HCT116 (cell line): Measurements from ENCODE around the gene TRIM66. TPM values are rescaled to one million over a fixed set of nuclear protein-coding genes. Genes with fewer than 3 reads are reported as not detected.

Experiments used
- ATAC-seq: fragments of 200-7000 bp; cut with Tn5 transposase; 2 replicates; pipeline ENCODE4 v1.9.1; 2020; ENCODE audit warnings: mild to moderate bottlenecking, moderate library complexity
- BruUV-seq: library from RNA; stranded (reverse); fragments of 400-500 nt; replicated peaks from 2 replicates; lab custom pipeline; 2021; lab: Mats Ljungman, UMichigan
- CTCF ChIA-PET: fragments of 300-600 bp; sonication (Branson Sonifier 250); formaldehyde crosslinking; loops from one replicate; lab custom pipeline; 2021; ENCODE audit warnings: antibody characterized with exemption; lab: Charles Lee
- POLR2A ChIA-PET: fragments of 300-600, 350-600 bp; sonication (Branson Sonifier 250); formaldehyde crosslinking; loops from one replicate; lab custom pipeline; 2021; ENCODE audit warnings: antibody characterized with exemption; lab: Charles Lee
- RAD21 ChIA-PET, 2 experiments: fragments of 300-600 bp; sonication (Branson Sonifier 250); formaldehyde crosslinking; loops; one replicate each; lab custom pipeline; 2023; ENCODE audit warnings: low total read pairs in 2 of 2; ENCODE audit not compliant: uncharacterized antibody in 2 of 2, unreplicated experiment in 2 of 2, low non-redundant PET in 1 of 2; lab: Charles Lee
- DNase-seq: peaks from one replicate; pipeline ENCODE4 v3.0.0-alpha.2; 2010; ENCODE audit warnings: low read depth, low spot score
- H2AFZ ChIP-seq: fragments of 200-600 bp; shearing (Covaris generic), sonication (generic); 2 replicates; pipeline ENCODE4 v1.6.1; 2017; ENCODE audit warnings: low read depth, mixed run types, mixed read lengths, antibody characterized with exemption, low read length; ENCODE audit not compliant: poor library complexity, severe bottlenecking
- H3K27ac ChIP-seq: 2 replicates; pipeline ENCODE4 v1.5.1; 2012; ENCODE audit warnings: low read depth, low read length
- H3K27me3 ChIP-seq: fragments of 200-600 bp; sonication (generic); 2 replicates; pipeline ENCODE4 v1.6.1; 2016; ENCODE audit warnings: mixed run types, low read length, mixed read lengths; ENCODE audit not compliant: insufficient read depth
- H3K36me3 ChIP-seq, 2 experiments: fragments of 200-500 bp in 1 of 2; fragments of 200-600 bp in 1 of 2; sonication (Bioruptor generic) in 1 of 2; sonication (generic) in 1 of 2; 2 replicates each; pipeline versions ENCODE4 v1.5.1 to v1.6.1; 2014 to 2016; ENCODE audit warnings: low read length in 2 of 2, inconsistent platforms in 1 of 2, mixed read lengths in 1 of 2, mixed run types in 1 of 2; ENCODE audit not compliant: insufficient read depth in 2 of 2, control insufficient read depth in 1 of 2
- H3K4me1 ChIP-seq, 2 experiments: fragments of 200-600 bp in 1 of 2; sonication (generic) in 1 of 2; 2 replicates each; pipeline versions ENCODE4 v1.5.1 to v1.6.1; 2012 to 2017; ENCODE audit warnings: low read length in 2 of 2, inconsistent platforms in 1 of 2, mild to moderate bottlenecking in 1 of 2, mixed read lengths in 1 of 2, mixed run types in 1 of 2, moderate library complexity in 1 of 2; ENCODE audit not compliant: insufficient read depth in 2 of 2, control insufficient read depth in 1 of 2
- H3K4me2 ChIP-seq: fragments of 200-600 bp; sonication (generic); 2 replicates; pipeline ENCODE4 v1.6.1; 2017; ENCODE audit warnings: mixed run types, low read length, mixed read lengths
- H3K4me3 ChIP-seq, 2 experiments: fragments of 200-600 bp in 1 of 2; sonication (generic) in 1 of 2; replicated peaks in 1 of 2; 2 replicates each; pipeline ENCODE4 v1.5.1; 2011 to 2016; ENCODE audit warnings: low read length in 2 of 2, control low read depth in 1 of 2, low read depth in 1 of 2, mild to moderate bottlenecking in 1 of 2, mixed read lengths in 1 of 2, mixed run types in 1 of 2
- H3K79me2 ChIP-seq: fragments of 200-600 bp; sonication (generic); 2 replicates; pipeline ENCODE4 v1.6.1; 2017; ENCODE audit warnings: mild to moderate bottlenecking, mixed run types, low read length, moderate library complexity, mixed read lengths; ENCODE audit not compliant: insufficient read depth
- H3K9ac ChIP-seq: fragments of 200-600 bp; sonication (generic); 2 replicates; pipeline ENCODE4 v1.6.1; 2016; ENCODE audit warnings: low read length, mixed read lengths
- H3K9me2 ChIP-seq: fragments of 200-600 bp; sonication (generic), shearing (Covaris generic); 2 replicates; pipeline ENCODE4 v1.6.1; 2017; ENCODE audit warnings: mixed run types, mild to moderate bottlenecking, moderate library complexity; ENCODE audit not compliant: insufficient read depth
- H3K9me3 ChIP-seq, 2 experiments: fragments of 200-500 bp in 1 of 2; fragments of 200-600 bp in 1 of 2; sonication (Bioruptor generic) in 1 of 2; sonication (generic) in 1 of 2; 2 replicates each; pipeline ENCODE4 v1.6.1; 2014 to 2017; ENCODE audit warnings: low read length in 2 of 2, mixed read lengths in 2 of 2, inconsistent platforms in 1 of 2, low read depth in 1 of 2, mild to moderate bottlenecking in 1 of 2, mixed run types in 1 of 2, moderate library complexity in 1 of 2; ENCODE audit not compliant: control insufficient read depth in 1 of 2, insufficient read depth in 1 of 2
- H4K20me1 ChIP-seq: fragments of 200-600 bp; sonication (generic), shearing (Covaris generic); 2 replicates; pipeline ENCODE4 v1.6.1; 2017; ENCODE audit warnings: mixed run types, mild to moderate bottlenecking, moderate library complexity; ENCODE audit not compliant: insufficient read depth
- CEBPB ChIP-seq: IDR thresholded peaks from 2 replicates; pipeline ENCODE4 v1.6.1; 2012; ENCODE audit warnings: low read depth
- EGR1 ChIP-seq: IDR thresholded peaks from 2 replicates; pipeline ENCODE4 v1.6.1; 2012; ENCODE audit warnings: low read depth
- ELF1 ChIP-seq: IDR thresholded peaks from 2 replicates; pipeline ENCODE4 v1.6.1; 2012; ENCODE audit warnings: low read depth, borderline replicate concordance
- EZH2phosphoT487 ChIP-seq: fragments of 200-600 bp; IDR thresholded peaks from 2 replicates; pipeline ENCODE4 v1.6.1; 2018; ENCODE audit warnings: antibody characterized with exemption, borderline replicate concordance
- JUND ChIP-seq: IDR thresholded peaks from 2 replicates; pipeline ENCODE4 v1.6.1; 2012
- POLR2AphosphoS5 ChIP-seq: IDR thresholded peaks from 2 replicates; pipeline ENCODE4 v1.6.1; 2011; ENCODE audit warnings: mild to moderate bottlenecking, low read depth, low read length, moderate library complexity
- RAD21 ChIP-seq: IDR thresholded peaks from 2 replicates; pipeline ENCODE4 v1.6.1; 2012; ENCODE audit warnings: low read depth, mild to moderate bottlenecking
- TCF7L2 ChIP-seq: IDR thresholded peaks from 2 replicates; pipeline ENCODE4 v1.7.0; 2011; ENCODE audit warnings: borderline replicate concordance, inconsistent platforms; ENCODE audit not compliant: insufficient read depth, insufficient read length; ENCODE audit errors: extremely low read depth
- YY1 ChIP-seq: IDR thresholded peaks from 2 replicates; pipeline ENCODE4 v1.6.1; 2011; ENCODE audit warnings: low read length, low read depth, moderate library complexity, mild to moderate bottlenecking; ENCODE audit not compliant: insufficient replicate concordance; ENCODE audit errors: extremely low read depth
- ZFX ChIP-seq: fragments of 450-650 bp; IDR thresholded peaks from 2 replicates; pipeline ENCODE4 v1.6.1; 2017
- ZNF274 ChIP-seq: fragments of 200-500 bp; sonication (Bioruptor generic); IDR thresholded peaks from 2 replicates; pipeline ENCODE4 v1.6.1; 2014; ENCODE audit warnings: mild to moderate bottlenecking, low read depth, low read length, inconsistent platforms
- intact Hi-C: fragments of 100-400 bp; cut with micrococcal nuclease; formaldehyde crosslinking; loops from 2 replicates; pipeline ENCODE4 v1.10.0; 2022
- total RNA-seq: library from RNA; stranded (reverse); gene quantifications from one replicate; pipeline ENCODE4 v1.2.1, GENCODE V29; 2021; ENCODE audit not compliant: unreplicated experiment
- TF ChIP-seq, protein P1 (sequence below): IDR thresholded peaks from 2 replicates; pipeline ENCODE4 v1.6.1; 2012

The TRIM66 gene
- total RNA-seq, 1 experiment from 2014 or later, result 24.8 TPM

GRCh38 chr11:8613036-8613435, 69.4 kb downstream of the TRIM66 start:
- TF ChIP-seq POLR2AphosphoS5, result no peak
- no peak for TF ChIP-seq JUND
- no peak for TF ChIP-seq ELF1
- TF ChIP-seq RAD21, result no peak
- TF ChIP-seq ZNF274, result no peak
- TF ChIP-seq, protein P1, sequence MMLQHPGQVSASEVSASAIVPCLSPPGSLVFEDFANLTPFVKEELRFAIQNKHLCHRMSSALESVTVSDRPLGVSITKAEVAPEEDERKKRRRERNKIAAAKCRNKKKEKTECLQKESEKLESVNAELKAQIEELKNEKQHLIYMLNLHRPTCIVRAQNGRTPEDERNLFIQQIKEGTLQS, result no peak
- TF ChIP-seq TCF7L2, result no peak
- Histone ChIP-seq H3K9me2 (no peaks in the 10 kb centered on the region), H3K4me3 (no peak overlapping the region), H2AFZ (no peak overlapping the region), H3K4me1 (no peaks in the 10 kb centered on the region), H3K27me3 (no peaks in the 10 kb centered on the region), H3K9me3 (no peaks in the 10 kb centered on the region), H4K20me1 (no peaks in the 10 kb centered on the region), H3K79me2 (no peaks in the 10 kb centered on the region), H3K36me3 (peaks cover 10 to 13% of the 10 kb centered on the region in 2 experiments; a peak in 3 of 4 replicates), H3K9ac (no peak overlapping the region), H3K27ac (no peak overlapping the region), H3K4me2 (no peak overlapping the region)
- RAD21 ChIA-PET, result no interaction called here
- DNase-seq (no peak), ATAC-seq (no peak)
- CTCF ChIA-PET, result no interaction called here
- intact Hi-C loops, result no loop called here
- POLR2A ChIA-PET, result no interaction called here
- BruUV-seq, result no TSS peak

DNA sequence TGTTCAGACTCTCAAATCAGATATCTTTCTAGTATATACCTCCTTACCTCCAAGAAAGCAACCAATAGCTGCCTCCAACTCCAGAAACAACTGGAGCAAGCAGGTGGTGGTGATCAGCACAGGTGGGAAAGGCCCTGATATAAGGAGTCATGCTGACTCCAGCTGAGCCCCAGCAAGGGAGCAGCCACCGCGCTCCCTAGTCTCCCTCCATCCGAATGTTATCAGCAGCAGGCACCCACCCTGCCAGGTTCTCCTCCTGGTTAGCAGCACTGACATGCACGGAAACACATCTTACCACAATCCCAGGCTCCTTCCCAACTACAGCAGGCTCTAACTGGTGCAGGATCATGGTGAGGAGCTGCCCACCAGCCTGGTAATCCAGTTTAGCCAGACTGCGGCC, 69.9 kb downstream of the TRIM66 start:
- RAD21 ChIA-PET, result no interaction called here
- no peak for DNase-seq
- no peaks in the 10 kb centered on the region for H3K9me2 ChIP-seq
- CTCF ChIA-PET, result no interaction called here
- no peaks in the 10 kb centered on the region for H4K20me1 ChIP-seq
- H3K9ac ChIP-seq, result no peak overlapping the region
- no peak overlapping the region for H3K4me2 ChIP-seq
- no peak overlapping the region for H3K27ac ChIP-seq
- H3K4me1 ChIP-seq, result no peaks in the 10 kb centered on the region
- no peak overlapping the region for H2AFZ ChIP-seq
- BruUV-seq, result no TSS peak
- POLR2A ChIA-PET, result no interaction called here
- H3K4me3 ChIP-seq, result no peak overlapping the region
- no peak for TF ChIP-seq CEBPB
- no peak for TF ChIP-seq EGR1
- no peak for TF ChIP-seq POLR2AphosphoS5
- TF ChIP-seq RAD21, result no peak
- TF ChIP-seq ZFX, result no peak
- no peak for TF ChIP-seq ZNF274
- no peak for TF ChIP-seq JUND
- TF ChIP-seq EZH2phosphoT487, result no peak
- no peak for TF ChIP-seq YY1
- intact Hi-C loops, result no loop called here
- no peak for ATAC-seq
- H3K36me3 ChIP-seq, result peaks cover 10 to 11% of the 10 kb centered on the region in 2 experiments; a peak in 3 of 4 replicates
- no peaks in the 10 kb centered on the region for H3K27me3 ChIP-seq
- H3K79me2 ChIP-seq, result no peaks in the 10 kb centered on the region
- no peaks in the 10 kb centered on the region for H3K9me3 ChIP-seq
